Natural killer cell (primary cell): ENCODE data around the gene RAMP1. TPM values are rescaled to one million over a fixed set of nuclear protein-coding genes. Genes with fewer than 3 reads are reported as not detected.

Experiments
- ATAC-seq, 3 donors: fragments of 150-1000 bp in 2 of 3; fragments of 200-7000 bp in 1 of 3; cut with Tn5 transposase; 1 replicate in 1 of 3; 2 replicates in 2 of 3; pipeline ENCODE4 v1.10.0; 2021; ENCODE audit warnings: mild to moderate bottlenecking in 2 of 3, moderate library complexity in 2 of 3
- DNase-seq, 2 donors: peaks; one replicate each; pipeline versions ENCODE4 v3.0.0 to v3.0.0-alpha.2; 2013 to 2021; ENCODE audit warnings: mixed read lengths in 1 of 2
- H3K27ac ChIP-seq: one replicate; pipeline ENCODE4 v1.5.1; 2013; ENCODE audit warnings: mild to moderate bottlenecking, low read length
- H3K27me3 ChIP-seq: one replicate; pipeline ENCODE4 v1.6.1; 2013; ENCODE audit warnings: low read length; ENCODE audit not compliant: control insufficient read depth, insufficient read depth
- H3K36me3 ChIP-seq: one replicate; pipeline ENCODE4 v1.6.1; 2013; ENCODE audit warnings: low read length; ENCODE audit not compliant: control insufficient read depth, insufficient read depth
- H3K4me1 ChIP-seq: one replicate; pipeline ENCODE4 v1.6.1; 2013; ENCODE audit warnings: low read length; ENCODE audit not compliant: control insufficient read depth, insufficient read depth
- H3K4me3 ChIP-seq: one replicate; pipeline ENCODE4 v1.5.1; 2013; ENCODE audit warnings: low read length
- H3K9me3 ChIP-seq: one replicate; pipeline ENCODE4 v1.6.1; 2013; ENCODE audit warnings: low read length; ENCODE audit not compliant: control insufficient read depth, insufficient read depth
- H3K27ac Mint-ChIP-seq, 2 donors: one replicate each; pipeline ENCODE4 v1.8.0; 2022; ENCODE audit warnings: mild to moderate bottlenecking in 2 of 2, mixed read lengths in 2 of 2, moderate library complexity in 1 of 2
- H3K27me3 Mint-ChIP-seq, 2 donors: one replicate each; pipeline ENCODE4 v1.8.0; 2022; ENCODE audit warnings: low read depth in 2 of 2, mixed read lengths in 2 of 2
- H3K36me3 Mint-ChIP-seq: one replicate; pipeline ENCODE4 v1.8.0; 2022; ENCODE audit warnings: mixed read lengths
- H3K4me1 Mint-ChIP-seq, 2 donors: one replicate each; pipeline ENCODE4 v1.8.0; 2022; ENCODE audit warnings: mixed read lengths in 2 of 2
- H3K4me3 Mint-ChIP-seq: one replicate; pipeline ENCODE4 v1.8.0; 2022; ENCODE audit warnings: mild to moderate bottlenecking, moderate library complexity, mixed read lengths
- H3K9me3 Mint-ChIP-seq, 2 donors: one replicate each; pipeline ENCODE4 v1.8.0; 2022; ENCODE audit warnings: mixed read lengths in 2 of 2
- CTCF ChIP-seq: fragments of 200-600 bp; IDR thresholded peaks from one replicate; pipeline ENCODE4 v1.8.0; 2022; ENCODE audit warnings: antibody characterized with exemption
- WGBS: methylation state at CpG from one replicate; pipeline ENCODE4 v1.1.7; 2013; ENCODE audit warnings: missing lambda C conversion rate; ENCODE audit not compliant: insufficient coverage; 5-methylcytosine and 5-hydroxymethylcytosine counted together
- intact Hi-C: fragments of 100-400 bp; cut with micrococcal nuclease; formaldehyde crosslinking; loops from one replicate; pipeline ENCODE4 v1.14.2; 2022
- total RNA-seq, 4 donors: library from RNA; stranded (reverse); fragments of 120-200 nt in 1 of 4; gene quantifications; one replicate each; pipeline versions ENCODE4 v1.2.3 to v1.2.4, GENCODE V29; 2013 to 2022

RAMP1 gene
- total RNA-seq, 3 donors from 2014 or later (not counting 1 experiment from before 2014, with no cell fraction given): 3.9 to 11.0 (median 4.9) TPM

- H3K9me3 ChIP-seq: no peaks in the 10 kb centered on the region
- WGBS: 75% methylated on average over 9 of the region's 9 CpGs
- peaks cover 0 to 6% of the 10 kb centered on the region in 2 donors for H3K27me3 Mint-ChIP-seq
- H3K36me3 Mint-ChIP-seq: no peaks in the 10 kb centered on the region
- H3K27me3 ChIP-seq: no peaks in the 10 kb centered on the region
- H3K4me1 ChIP-seq: peaks cover 13% of the 10 kb centered on the region
- DNase-seq: no peak
- no peak for TF ChIP-seq CTCF
- H3K36me3 ChIP-seq: no peaks in the 10 kb centered on the region
- H3K4me1 Mint-ChIP-seq: peaks cover 19 to 23% of the 10 kb centered on the region in 2 donors
- no peak overlapping the region for H3K27ac ChIP-seq
- no peaks in the 10 kb centered on the region for H3K9me3 Mint-ChIP-seq
- peak overlapping the region in 1 of 2 donors; percentile 66 for H3K27ac Mint-ChIP-seq
- intact Hi-C loops: no loop called here
- H3K4me3 ChIP-seq: no peak overlapping the region
- H3K4me3 Mint-ChIP-seq: no peak overlapping the region
- ATAC-seq: no peak
Measured at GRCh38 chr2:237864940-237865622, 5.7 kb downstream of the RAMP1 start.

GRCh38 chr2:237865623-237866041 is 6.2 kb downstream of the RAMP1 start:
- no peaks in the 10 kb centered on the region for H3K9me3 Mint-ChIP-seq
- no peak overlapping the region for H3K4me3 Mint-ChIP-seq
- intact Hi-C loops: no loop called here
- H3K27me3 ChIP-seq: no peaks in the 10 kb centered on the region
- no peak overlapping the region for H3K27ac ChIP-seq
- no peak for DNase-seq
- WGBS: 74% methylated on average over 7 of the region's 7 CpGs
- H3K36me3 ChIP-seq: no peaks in the 10 kb centered on the region
- H3K4me3 ChIP-seq: no peak overlapping the region
- no peaks in the 10 kb centered on the region for H3K9me3 ChIP-seq
- no peak for ATAC-seq
- peaks cover 13 to 24% of the 10 kb centered on the region in 2 donors for H3K4me1 Mint-ChIP-seq
- H3K4me1 ChIP-seq: peaks cover 7% of the 10 kb centered on the region
- peaks cover 0 to 9% of the 10 kb centered on the region in 2 donors for H3K27me3 Mint-ChIP-seq
- TF ChIP-seq CTCF: no peak
- H3K27ac Mint-ChIP-seq: peak overlapping the region in 1 of 2 donors; percentile 66
- H3K36me3 Mint-ChIP-seq: no peaks in the 10 kb centered on the region

GRCh38 chr2:237866101-237866621 is 6.7 kb downstream of the RAMP1 start:
- H3K36me3 Mint-ChIP-seq: no peaks in the 10 kb centered on the region
- H3K27me3 ChIP-seq: no peaks in the 10 kb centered on the region
- H3K27ac Mint-ChIP-seq: no peak overlapping the region
- TF ChIP-seq CTCF: no peak
- no peaks in the 10 kb centered on the region for H3K9me3 Mint-ChIP-seq
- intact Hi-C loops: no loop called here
- no peak overlapping the region for H3K4me3 ChIP-seq
- H3K36me3 ChIP-seq: no peaks in the 10 kb centered on the region
- no peak overlapping the region for H3K4me3 Mint-ChIP-seq
- peaks cover 0 to 9% of the 10 kb centered on the region in 2 donors for H3K27me3 Mint-ChIP-seq
- no peak for DNase-seq
- H3K9me3 ChIP-seq: no peaks in the 10 kb centered on the region
- no peak for ATAC-seq
- H3K27ac ChIP-seq: no peak overlapping the region
- 88% methylated on average over 12 of the region's 13 CpGs for WGBS
- peaks cover 17 to 29% of the 10 kb centered on the region in 2 donors for H3K4me1 Mint-ChIP-seq
- peaks cover 9% of the 10 kb centered on the region for H3K4me1 ChIP-seq
